Panc1 (cell line): ENCODE results near the gene ALG9.

Source experiments
- SIN3A ChIP-seq: IDR thresholded peaks from 2 replicates; pipeline ENCODE4 v1.6.1; 2012; ENCODE audit warnings: low read depth, mild to moderate bottlenecking, low read length, moderate library complexity, borderline replicate concordance; ENCODE audit not compliant: insufficient read depth
- TF ChIP-seq, protein P1 (sequence below): fragments of 450-650 bp; IDR thresholded peaks from 2 replicates; pipeline ENCODE4 v1.5.1; 2017; ENCODE audit warnings: mild to moderate bottlenecking

DNA sequence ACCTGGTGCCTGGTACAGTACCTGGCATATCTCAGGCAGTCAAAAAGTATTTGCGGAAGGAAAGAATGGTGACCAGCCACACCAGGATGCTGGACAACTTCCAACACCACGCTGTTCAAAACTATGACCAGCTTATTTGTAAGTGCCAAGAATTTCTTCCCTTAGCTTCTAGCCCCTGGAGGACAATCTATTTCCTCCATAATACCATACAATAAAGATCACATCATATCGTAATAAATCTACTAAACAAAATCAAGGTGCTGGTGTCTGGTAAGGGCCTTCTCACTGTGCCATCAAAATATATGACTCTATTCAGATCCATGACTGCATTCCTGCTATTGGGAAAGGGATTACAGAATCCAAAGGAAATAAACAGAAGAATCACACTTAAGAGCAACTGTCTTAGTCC lies 51.5 kb downstream of the ALG9 start:
- TF ChIP-seq, protein P1, sequence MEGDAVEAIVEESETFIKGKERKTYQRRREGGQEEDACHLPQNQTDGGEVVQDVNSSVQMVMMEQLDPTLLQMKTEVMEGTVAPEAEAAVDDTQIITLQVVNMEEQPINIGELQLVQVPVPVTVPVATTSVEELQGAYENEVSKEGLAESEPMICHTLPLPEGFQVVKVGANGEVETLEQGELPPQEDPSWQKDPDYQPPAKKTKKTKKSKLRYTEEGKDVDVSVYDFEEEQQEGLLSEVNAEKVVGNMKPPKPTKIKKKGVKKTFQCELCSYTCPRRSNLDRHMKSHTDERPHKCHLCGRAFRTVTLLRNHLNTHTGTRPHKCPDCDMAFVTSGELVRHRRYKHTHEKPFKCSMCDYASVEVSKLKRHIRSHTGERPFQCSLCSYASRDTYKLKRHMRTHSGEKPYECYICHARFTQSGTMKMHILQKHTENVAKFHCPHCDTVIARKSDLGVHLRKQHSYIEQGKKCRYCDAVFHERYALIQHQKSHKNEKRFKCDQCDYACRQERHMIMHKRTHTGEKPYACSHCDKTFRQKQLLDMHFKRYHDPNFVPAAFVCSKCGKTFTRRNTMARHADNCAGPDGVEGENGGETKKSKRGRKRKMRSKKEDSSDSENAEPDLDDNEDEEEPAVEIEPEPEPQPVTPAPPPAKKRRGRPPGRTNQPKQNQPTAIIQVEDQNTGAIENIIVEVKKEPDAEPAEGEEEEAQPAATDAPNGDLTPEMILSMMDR, result no peak
- no peak for TF ChIP-seq SIN3A
